PFSK-1 (cell line): Measurements from ENCODE around the gene UBR4.

Experiments used
- POLR2AphosphoS5 ChIP-seq: IDR thresholded peaks from 2 replicates; pipeline ENCODE4 v1.6.1; 2012; ENCODE audit warnings: low read depth, mild to moderate bottlenecking, control low read depth, low read length, moderate library complexity
- SIN3A ChIP-seq: IDR thresholded peaks from 2 replicates; pipeline ENCODE4 v1.6.1; 2012; ENCODE audit warnings: mild to moderate bottlenecking, low read length, moderate library complexity, borderline replicate concordance; ENCODE audit not compliant: insufficient read depth

DNA sequence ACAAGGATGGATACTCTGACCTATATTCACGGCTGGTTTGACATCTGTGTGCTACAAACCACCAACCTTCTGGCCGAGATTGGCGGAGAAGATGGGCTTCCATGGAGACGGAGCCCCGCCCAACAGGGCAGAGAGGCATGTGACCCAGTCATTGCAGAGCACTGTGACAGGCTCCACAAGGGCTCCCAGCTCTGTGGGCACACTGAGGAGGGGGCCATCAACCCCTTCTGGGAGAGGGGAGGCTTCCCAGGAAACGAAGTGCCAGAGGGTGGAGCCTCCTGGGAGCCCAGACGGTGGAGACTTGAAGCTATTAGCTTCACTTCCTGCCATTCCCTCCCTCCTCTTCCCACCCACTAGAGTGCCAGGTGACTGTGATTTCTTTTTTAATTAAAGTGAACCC is 182.0 kb downstream of the UBR4 start:
- no peak for TF ChIP-seq POLR2AphosphoS5
- no peak for TF ChIP-seq SIN3A
